Ectodermal cell (in vitro differentiated cells): ENCODE data around the gene ERVK3-1.
"Not testable (repeated sequence)": the region's sequence is repeated elsewhere in the genome, so short reads cannot be mapped to it uniquely, and the experiment has no call there.

Experiments used
- H3K27ac ChIP-seq: 2 replicates; pipeline ENCODE4 v1.7.0; 2013; ENCODE audit warnings: mild to moderate bottlenecking, low read depth, low read length; ENCODE audit not compliant: insufficient read depth, poor library complexity, severe bottlenecking
- H3K27me3 ChIP-seq: 2 replicates; pipeline ENCODE4 v1.7.0; 2013; ENCODE audit warnings: mild to moderate bottlenecking, low read length; ENCODE audit not compliant: insufficient read depth, control insufficient read depth, poor library complexity, severe bottlenecking
- H3K36me3 ChIP-seq: one replicate; pipeline ENCODE4 v1.7.0; 2013; ENCODE audit warnings: low read length; ENCODE audit not compliant: control insufficient read depth, insufficient read depth
- H3K4me1 ChIP-seq: one replicate; pipeline ENCODE4 v1.7.0; 2013; ENCODE audit warnings: low read length; ENCODE audit not compliant: control insufficient read depth, insufficient read depth
- H3K4me3 ChIP-seq: 2 replicates; pipeline ENCODE4 v1.7.0; 2013; ENCODE audit warnings: low read depth, low read length, control low read depth; ENCODE audit not compliant: insufficient read depth
- H3K9me3 ChIP-seq: 2 replicates; pipeline ENCODE4 v1.7.0; 2013; ENCODE audit warnings: mild to moderate bottlenecking, low read length, moderate library complexity; ENCODE audit not compliant: control insufficient read depth
- WGBS, 2 experiments: methylation state at CpG; one replicate each; pipeline ENCODE4 v1.1.7; 2013; ENCODE audit warnings: missing lambda C conversion rate in 2 of 2; 5-methylcytosine and 5-hydroxymethylcytosine counted together

ERVK3-1 gene

GRCh38 chr19:58304255-58304654 is 922 bp upstream of the ERVK3-1 start:
- peaks cover 10% of the 10 kb centered on the region for H3K36me3 ChIP-seq
- 89% methylated on average over 7 of the region's 7 CpGs for WGBS, 2 experiments
- H3K4me3 ChIP-seq = no peak overlapping the region
- H3K27ac ChIP-seq = no peak overlapping the region
- no peaks in the 10 kb centered on the region for H3K9me3 ChIP-seq
- H3K4me1 ChIP-seq = peaks cover 7% of the 10 kb centered on the region
- no peaks in the 10 kb centered on the region for H3K27me3 ChIP-seq

GRCh38 chr19:58304748-58305064 is 471 bp upstream of the ERVK3-1 start:
- Histone ChIP-seq H3K4me3 (peak overlapping the region; percentile 80), H3K27ac (peak overlapping the region; percentile 27), H3K36me3 (peaks cover 11% of the 10 kb centered on the region), H3K9me3 (no peaks in the 10 kb centered on the region), H3K27me3 (no peaks in the 10 kb centered on the region), H3K4me1 (peaks cover 7% of the 10 kb centered on the region)
- WGBS, 2 experiments = 29 to 40% methylated on average over 6 of the region's 7 CpGs

- 76 to 80% methylated on average over 12 of the region's 12 CpGs for WGBS, 2 experiments
- peak overlapping the region; percentile 80 for H3K4me3 ChIP-seq
- no peaks in the 10 kb centered on the region for H3K27me3 ChIP-seq
- no peak overlapping the region for H3K27ac ChIP-seq
- H3K9me3 ChIP-seq = no peaks in the 10 kb centered on the region
- H3K4me1 ChIP-seq = peaks cover 7% of the 10 kb centered on the region
- H3K36me3 ChIP-seq = peaks cover 6% of the 10 kb centered on the region
Observed at GRCh38 chr19:58305932-58306323, 751 bp downstream of the ERVK3-1 start.

- Histone ChIP-seq H3K36me3 (peaks cover 14% of the 10 kb centered on the region), H3K27me3 (no peaks in the 10 kb centered on the region), H3K27ac (no peak overlapping the region), H3K4me3 (no peak overlapping the region), H3K4me1 (peaks cover 7% of the 10 kb centered on the region), H3K9me3 (no peaks in the 10 kb centered on the region)
- WGBS, 2 experiments = 93 to 98% methylated on average over 4 of the region's 4 CpGs
Observed at GRCh38 chr19:58307736-58308135, 2.6 kb downstream of the ERVK3-1 start.

- H3K27ac ChIP-seq, H3K4me3 ChIP-seq, H3K4me1 ChIP-seq, H3K27me3 ChIP-seq, H3K9me3 ChIP-seq: not testable (repeated sequence)
- H3K36me3 ChIP-seq = peaks cover 34% of the 10 kb centered on the region
- WGBS, 2 experiments = 47 to 51% methylated on average over 12 of the region's 13 CpGs
Observed at GRCh38 chr19:58310685-58311084, 5.5 kb downstream of the ERVK3-1 start.

GRCh38 chr19:58311345-58311865 is 6.2 kb downstream of the ERVK3-1 start:
- WGBS, 2 experiments = 93 to 95% methylated on average over 7 of the region's 7 CpGs
- H3K4me3 ChIP-seq = no peak overlapping the region
- H3K9me3 ChIP-seq = no peaks in the 10 kb centered on the region
- H3K27ac ChIP-seq = no peak overlapping the region
- peaks cover 34% of the 10 kb centered on the region for H3K36me3 ChIP-seq
- H3K27me3 ChIP-seq = no peaks in the 10 kb centered on the region
- H3K4me1 ChIP-seq = peaks cover under 1% of the 10 kb centered on the region

- Histone ChIP-seq H3K9me3 (no peaks in the 10 kb centered on the region), H3K4me1 (no peaks in the 10 kb centered on the region), H3K36me3 (peaks cover 32% of the 10 kb centered on the region), H3K27ac (no peak overlapping the region), H3K4me3 (no peak overlapping the region), H3K27me3 (no peaks in the 10 kb centered on the region)
- WGBS, 2 experiments = 93 to 94% methylated on average over 2 of the region's 2 CpGs
Observed at GRCh38 chr19:58315580-58315979, 10.4 kb downstream of the ERVK3-1 start.

GRCh38 chr19:58317476-58318072 is 12.4 kb downstream of the ERVK3-1 start:
- Histone ChIP-seq H3K36me3 (peaks cover 22% of the 10 kb centered on the region), H3K27ac (no peak overlapping the region), H3K27me3 (no peaks in the 10 kb centered on the region), H3K4me3 (no peak overlapping the region), H3K9me3 (no peaks in the 10 kb centered on the region), H3K4me1 (no peaks in the 10 kb centered on the region)
- WGBS, 2 experiments = 83 to 88% methylated on average over 7 of the region's 7 CpGs

- H3K4me1 ChIP-seq = no peaks in the 10 kb centered on the region
- H3K36me3 ChIP-seq = peaks cover 15% of the 10 kb centered on the region
- H3K4me3 ChIP-seq = no peak overlapping the region
- no peak overlapping the region for H3K27ac ChIP-seq
- no peaks in the 10 kb centered on the region for H3K27me3 ChIP-seq
- no peaks in the 10 kb centered on the region for H3K9me3 ChIP-seq
- WGBS, 2 experiments = 81 to 82% methylated on average over 4 of the region's 4 CpGs
Observed at GRCh38 chr19:58318297-58318696, 13.1 kb downstream of the ERVK3-1 start.

GRCh38 chr19:58319241-58319640 is 14.1 kb downstream of the ERVK3-1 start:
- H3K4me3 ChIP-seq = no peak overlapping the region
- H3K36me3 ChIP-seq = peaks cover 11% of the 10 kb centered on the region
- WGBS, 2 experiments = 94 to 95% methylated on average over 10 of the region's 10 CpGs
- H3K9me3 ChIP-seq = no peaks in the 10 kb centered on the region
- no peaks in the 10 kb centered on the region for H3K4me1 ChIP-seq
- no peaks in the 10 kb centered on the region for H3K27me3 ChIP-seq
- H3K27ac ChIP-seq = no peak overlapping the region
